HG02759 (cell line): ENCODE measurements around the gene KITLG.
"Not testable (repeated sequence)": the region's sequence is repeated elsewhere in the genome, so short reads cannot be mapped to it uniquely, and the experiment has no call there.

ENCODE experiments used
- ATAC-seq: cut with Tn5 transposase; IDR thresholded peaks from one replicate; pipeline ENCODE4 v1.9.1; 2021; ENCODE audit warnings: mild to moderate bottlenecking, moderate library complexity; ENCODE audit not compliant: unreplicated experiment

KITLG gene

DNA sequence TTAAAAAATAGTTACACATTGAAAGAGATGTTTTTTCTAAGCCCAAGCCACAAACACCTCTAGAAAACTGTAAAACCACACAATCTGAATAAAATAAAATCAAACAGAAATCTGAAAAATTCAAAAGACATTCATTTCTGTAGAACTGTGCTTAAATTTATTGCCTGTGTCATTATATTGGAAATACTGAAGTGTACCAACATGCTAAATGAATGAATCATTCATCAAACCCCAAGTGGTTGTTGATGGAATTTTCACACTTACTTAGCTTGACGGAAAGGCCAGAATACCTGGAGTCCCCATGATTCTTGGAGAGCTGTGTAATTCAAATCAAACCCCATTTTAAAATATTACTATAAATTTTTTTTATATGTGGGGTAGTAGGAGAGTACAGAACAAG is 2.7 kb downstream of the KITLG start:
- no peak for ATAC-seq

DNA sequence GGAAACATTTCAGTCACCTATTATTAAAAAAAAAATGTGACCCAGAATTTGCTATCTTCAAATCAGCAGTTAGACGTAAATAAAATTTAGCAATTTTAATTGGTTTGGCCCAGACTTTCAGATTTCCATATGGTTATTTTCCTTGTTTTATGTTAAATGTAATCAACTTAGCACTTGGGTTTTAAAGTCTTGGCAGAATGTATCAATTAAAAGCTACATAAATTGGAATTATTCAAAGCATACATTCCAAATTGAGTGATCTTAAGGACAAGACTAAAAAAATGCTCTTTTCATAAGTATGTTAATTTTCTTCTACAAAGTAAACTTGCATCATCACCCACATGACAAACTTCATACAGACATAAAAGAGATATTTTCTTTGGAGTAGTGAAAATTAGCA is 3.4 kb downstream of the KITLG start:
- ATAC-seq = no peak

DNA sequence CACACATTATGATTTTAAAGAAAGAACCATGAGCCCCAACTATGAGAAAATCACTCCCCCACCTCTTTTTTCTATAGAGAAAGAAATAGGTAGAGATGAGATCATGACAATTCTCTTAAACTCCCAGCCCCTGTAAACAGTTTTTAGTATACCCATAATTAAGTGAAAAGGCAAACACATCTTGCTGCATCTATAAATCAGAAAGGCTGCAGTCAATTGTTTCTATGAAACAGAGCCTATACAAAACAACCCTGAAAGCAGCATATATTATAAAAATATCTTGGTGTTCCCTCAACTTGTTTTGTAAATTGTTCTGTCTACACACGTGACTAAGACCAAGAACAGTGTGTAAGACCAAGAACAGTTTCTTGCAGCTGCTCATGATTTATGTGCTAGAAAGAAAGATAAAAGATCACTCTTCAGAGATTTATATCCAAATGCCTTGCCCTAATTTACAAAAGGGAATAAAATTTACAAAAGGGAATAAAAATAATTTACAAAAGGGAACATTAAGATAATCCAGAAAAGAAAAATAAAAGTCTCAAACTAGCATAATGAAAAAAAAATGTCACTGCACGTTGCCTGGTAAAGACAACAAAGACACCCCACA is 4.8 kb downstream of the KITLG start:
- no peak for ATAC-seq

DNA sequence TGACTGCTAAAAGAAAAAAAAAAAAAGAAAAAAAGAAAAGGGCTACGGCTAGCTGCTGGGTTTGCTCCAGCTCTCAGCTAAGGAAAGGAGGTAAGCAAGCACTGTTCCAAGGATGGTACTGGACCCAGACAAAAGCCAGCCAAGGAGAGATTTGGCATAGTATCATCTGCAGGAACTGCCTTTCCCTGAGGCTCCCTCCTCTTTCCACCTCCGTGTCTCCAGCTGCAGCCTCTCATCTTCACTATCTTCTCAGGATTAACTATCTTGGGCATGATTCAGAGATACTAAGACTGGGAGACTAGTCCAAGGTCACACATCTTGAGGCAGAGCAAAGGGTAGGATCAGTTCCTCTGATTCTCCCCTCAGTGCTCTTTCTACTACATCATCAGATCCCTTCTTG is 6.0 kb downstream of the KITLG start:
- ATAC-seq = no peak

DNA sequence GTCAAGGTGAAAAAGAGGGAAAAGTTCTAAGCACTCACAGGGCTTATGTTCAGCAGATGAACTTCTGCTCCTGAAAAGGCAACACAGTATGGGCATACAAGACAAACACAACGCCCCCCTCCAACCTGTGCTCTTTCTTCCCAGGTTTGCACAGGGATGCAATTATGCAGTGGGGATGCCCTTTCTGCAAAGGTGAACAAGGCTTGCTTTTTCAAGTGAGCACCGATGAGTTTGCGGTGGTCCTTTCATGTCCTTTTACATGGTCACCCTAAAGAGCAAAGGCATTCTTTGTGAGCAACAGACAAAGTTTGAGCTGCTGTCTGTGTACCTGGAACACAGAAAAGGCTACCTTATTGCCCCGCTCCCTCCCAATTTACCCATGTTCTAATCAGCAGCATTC is 6.7 kb downstream of the KITLG start:
- no peak for ATAC-seq

DNA sequence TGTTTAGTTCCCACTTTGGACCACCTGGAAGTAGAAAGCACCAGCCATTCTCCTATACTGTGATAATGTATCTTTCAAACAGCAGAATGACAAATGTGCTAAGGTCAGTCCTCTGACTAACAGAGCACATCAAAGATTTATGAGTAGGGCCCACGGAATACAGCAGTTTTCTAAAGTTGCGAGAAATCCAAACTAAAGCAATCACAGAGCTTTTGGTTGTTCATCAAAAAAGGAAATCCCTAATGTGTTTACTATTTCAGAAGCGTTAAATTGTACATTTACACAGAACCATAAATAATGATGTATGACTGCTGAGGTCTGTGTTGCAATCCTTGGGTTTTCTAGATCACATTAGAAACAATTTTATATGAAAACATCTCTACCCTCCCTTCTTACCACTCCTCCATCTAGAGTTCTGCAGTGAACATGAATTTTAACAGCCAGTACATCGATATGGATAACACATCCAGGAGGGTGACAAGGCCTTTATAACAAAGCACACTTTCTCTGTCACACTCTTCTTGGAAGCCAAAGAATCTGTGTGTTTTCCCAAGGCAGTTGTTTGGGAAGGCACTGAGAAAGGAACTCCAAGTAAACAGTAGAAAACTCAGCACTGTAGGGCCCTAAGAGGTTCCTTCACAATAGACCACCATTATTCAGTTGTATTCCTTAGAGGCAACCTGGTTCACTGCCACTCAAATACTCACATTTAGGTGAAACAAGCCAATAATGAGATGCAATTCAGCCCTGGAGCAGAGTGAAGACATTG is 7.3 kb downstream of the KITLG start:
- no peak for ATAC-seq

DNA sequence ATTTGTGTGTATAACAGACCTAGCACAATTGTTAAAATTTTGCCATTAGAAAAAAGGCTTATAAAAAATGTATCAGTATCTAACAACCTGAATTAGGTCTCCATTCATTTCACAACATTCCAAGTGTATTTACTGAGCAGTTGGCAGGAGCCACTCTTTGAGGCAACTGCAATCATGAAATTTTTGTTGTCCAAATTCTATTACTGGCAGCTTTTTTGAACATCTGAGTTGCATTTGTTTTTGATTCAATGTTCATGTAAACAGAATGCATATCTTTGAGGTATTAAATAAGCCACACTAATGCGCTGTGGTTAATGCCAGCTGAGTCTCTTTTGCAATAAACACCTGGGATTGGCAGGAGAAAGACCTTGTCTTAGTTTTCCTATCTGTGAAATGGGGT is 8.7 kb downstream of the KITLG start:
- ATAC-seq = no peak

DNA sequence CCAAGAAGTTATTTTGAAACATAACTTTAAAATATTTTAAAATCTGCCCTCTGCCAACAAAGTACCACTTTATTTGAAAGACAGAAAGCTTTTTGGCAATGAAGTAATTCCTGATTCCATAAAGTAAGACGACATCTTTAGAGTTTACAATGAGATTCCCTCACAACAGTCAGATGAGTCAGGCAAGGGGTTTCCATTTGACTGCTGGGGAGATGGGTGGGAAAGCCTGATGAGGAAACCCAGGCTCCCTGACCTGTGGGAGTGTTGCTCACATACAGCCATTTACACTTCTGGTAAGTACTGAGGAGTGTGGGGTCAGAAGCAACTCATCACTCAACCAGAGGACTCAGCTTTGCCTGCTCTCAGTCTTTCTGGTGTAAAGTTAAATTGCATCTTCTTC is 10.2 kb downstream of the KITLG start:
- no peak for ATAC-seq

DNA sequence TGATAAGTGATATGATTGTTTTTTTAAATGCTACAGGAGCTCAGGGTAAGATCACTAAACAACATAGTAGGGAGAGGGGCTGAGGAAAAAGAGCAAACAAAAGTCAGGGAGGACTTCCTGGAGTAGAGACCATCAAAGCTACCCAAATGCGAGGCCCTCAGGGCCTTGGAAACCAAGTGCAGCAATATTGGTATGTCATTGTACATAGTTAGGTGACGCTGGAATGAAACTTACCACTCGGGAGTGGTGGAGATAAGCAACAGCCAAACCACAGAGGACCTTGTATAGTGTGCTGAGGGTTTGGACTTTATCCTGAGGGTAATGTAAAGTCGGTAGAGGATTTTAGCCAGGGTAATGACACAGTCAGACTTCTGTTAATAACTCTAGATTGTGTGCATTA is 13.8 kb downstream of the KITLG start:
- no peak for ATAC-seq

DNA sequence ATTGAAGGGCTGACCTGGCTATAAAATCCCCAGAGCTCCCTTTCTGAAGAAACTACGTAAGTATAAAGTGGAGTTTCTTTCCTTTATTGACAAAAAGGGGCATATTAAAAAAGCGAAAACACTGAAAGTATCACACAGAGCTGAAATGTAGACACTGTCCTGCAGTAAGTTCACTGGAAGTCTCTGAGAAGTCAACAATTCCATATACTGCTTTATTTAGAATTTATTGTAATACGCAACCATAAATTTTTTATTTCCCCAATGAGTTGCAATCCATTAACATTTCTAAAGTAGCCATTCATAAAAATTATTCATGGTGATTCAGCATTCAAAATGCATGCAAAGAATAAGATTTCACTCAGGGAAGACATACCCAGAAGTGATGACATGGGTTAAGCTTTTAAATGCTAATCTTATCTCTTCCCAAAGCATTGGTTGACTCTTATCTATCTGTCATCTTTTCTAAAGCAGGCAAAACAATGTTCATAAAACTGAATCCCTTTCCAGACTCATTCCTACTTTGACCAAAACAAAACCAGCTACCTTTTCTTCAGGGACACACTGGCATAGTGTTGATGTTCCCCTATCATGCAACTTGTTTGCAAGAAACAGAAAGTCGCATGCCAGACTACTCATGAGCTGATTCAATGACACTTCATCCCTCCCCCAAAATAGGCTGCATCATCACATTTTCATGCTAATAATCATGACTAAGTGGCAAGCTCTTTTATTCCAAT is 17.3 kb downstream of the KITLG start:
- ATAC-seq = no peak

DNA sequence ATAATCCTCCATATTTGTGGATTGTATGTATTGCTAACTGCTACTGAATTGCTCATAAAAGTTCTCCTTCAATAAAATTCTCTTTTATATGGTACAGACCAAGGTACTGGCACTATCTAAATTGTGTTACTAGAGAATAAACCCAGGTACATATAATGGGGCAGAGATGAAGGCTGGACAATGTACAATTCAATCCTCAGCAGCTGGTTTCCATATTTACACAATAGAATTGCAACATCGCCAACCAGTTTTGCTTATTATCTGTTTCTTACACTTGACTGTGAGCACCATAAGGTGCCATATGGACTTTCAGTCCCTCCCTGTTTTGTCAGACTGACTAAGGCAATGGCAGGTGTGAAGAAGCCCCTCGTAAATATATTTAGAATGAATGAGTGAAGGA is 18.1 kb downstream of the KITLG start:
- ATAC-seq = no peak

DNA sequence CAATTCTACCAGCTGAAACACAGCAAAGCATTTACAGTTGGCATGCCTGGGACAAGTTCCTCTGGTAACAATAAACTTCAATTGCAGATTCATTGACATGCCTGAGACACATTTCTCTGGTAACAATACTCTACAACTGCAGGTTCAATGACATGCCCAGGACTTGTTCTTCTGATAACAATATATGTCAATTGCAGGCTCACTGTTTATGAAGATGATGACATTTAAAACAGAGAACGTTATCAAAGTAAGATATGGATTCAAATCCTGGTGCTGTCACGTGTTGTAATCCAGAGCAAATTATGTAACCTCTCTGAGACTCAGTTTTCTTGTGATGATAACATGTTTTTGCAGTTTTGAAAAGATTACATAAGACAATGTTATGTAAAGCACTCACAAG is 20.5 kb downstream of the KITLG start:
- ATAC-seq = no peak

DNA sequence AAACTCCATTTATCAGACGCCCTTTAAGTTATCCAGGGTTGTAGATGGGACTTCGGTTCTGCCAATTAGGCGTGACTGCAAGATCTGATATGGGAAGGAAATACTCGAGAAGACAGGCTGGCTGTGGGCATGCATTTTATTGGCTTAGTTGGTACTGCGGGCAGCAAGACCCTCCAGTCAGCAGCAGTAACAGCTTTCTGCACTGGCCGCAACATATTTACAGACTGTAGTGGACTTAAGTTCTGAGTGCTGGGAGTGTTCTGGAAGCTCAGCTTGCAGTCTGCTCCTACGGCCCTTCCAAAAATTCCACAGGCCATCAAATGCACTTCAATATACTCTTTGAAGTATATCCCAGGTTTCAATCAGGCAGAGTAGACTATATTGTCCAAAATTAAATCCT is 21.1 kb downstream of the KITLG start:
- no peak for ATAC-seq

DNA sequence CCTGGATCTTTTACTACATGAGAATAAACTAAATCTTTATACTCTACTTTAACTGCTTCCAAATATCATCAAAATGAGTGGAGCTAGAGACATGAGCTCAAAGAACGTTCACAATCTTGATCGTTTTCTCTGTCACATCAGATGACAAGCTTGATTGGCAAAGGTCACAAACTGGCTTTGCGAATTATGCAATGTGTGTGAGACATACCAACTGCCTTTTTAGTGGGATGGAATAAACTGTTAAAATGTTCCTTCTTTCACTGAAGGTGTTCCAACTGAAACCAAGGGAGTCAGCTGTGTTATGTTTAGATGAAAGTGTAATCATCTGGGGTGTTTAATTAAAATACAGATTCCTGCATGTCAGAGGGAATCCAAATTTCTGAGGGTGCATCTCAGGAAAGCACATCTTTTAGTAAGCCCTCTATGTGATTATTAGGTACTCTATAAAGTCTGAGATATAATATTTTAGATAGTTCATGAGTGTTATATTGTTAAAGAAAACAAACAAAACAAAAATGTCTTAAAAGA is 21.9 kb downstream of the KITLG start:
- ATAC-seq = no peak

DNA sequence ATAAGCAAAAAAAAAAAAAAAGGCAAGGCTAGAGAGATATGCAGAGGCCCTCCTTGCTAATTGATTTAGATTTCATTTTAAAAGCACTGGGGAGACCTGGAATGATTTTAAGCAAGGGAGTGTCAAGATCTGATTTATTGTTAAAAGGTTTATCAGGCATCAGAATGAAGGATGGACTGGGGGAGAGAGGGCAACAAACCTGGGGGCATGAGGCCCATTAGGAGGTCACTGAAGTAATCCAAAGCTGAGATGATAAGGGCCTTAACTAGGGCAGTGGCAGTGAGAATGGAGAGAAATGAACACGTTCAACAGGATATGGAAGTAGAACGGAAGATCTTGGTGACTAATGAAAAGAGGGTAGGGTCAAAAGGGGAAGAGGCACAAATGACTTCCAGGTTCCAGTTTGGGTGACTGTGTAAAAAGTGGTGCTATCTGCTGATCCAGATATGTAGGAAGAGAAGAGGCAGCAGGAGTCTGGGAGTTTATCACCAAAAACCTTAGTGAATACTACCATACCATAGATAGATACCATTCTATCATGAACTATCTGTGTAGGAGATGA is 24.0 kb downstream of the KITLG start:
- ATAC-seq = no peak

DNA sequence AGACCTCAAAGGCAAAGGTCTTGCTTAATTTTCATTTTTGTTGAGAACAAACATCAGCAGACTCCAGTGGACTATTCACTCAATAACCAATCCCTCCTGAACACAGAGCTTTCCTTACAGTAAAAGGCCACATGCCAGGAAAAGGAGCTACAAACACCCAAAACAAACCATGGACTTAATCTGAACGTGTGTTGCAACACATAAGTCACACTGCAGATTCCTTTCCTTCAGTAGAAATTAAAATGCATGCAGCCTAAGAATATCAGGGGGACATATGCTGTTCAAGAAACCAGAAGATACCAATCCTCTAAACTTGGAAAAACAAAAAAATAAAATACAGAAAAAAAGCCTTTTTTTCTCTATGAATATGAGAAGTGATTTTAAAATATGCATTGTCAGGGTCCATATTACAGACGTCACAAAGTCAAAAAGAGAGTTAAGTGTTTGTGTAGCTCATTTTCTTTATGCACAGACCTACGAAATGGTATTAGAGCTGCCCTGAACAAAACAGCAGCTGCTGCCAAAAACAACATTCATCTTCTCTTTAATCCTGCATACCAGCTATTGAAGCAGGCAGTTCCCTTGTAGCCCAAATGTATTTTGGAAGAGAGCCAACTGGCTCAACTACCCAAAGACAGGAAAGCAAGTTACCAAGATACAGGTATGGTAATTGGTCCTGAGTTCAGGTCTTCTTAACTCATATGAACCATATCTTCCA is 26.2 kb downstream of the KITLG start:
- ATAC-seq = no peak

DNA sequence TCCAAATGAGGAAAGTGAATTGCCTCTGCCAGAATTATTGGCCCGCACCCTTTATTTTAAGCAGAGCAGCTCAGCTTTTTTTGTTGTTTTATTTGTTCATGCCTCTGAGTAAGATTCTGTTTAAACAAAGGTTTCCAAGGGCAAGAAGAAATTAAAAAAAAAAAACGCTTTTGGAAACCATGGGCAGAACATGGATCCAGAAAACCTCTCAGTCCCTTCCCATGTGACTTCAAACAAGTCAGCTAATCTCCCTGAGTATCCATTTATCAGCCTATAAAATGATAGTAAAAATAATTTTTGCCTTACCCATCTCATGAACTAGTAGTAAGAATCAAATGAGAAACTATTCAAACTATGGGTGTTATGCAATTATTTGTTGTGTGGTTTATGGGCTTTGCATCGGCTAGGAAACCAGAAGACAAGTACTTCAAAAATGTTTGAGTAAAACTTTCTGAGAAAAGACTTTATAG is 27.6 kb downstream of the KITLG start:
- ATAC-seq = no peak

DNA sequence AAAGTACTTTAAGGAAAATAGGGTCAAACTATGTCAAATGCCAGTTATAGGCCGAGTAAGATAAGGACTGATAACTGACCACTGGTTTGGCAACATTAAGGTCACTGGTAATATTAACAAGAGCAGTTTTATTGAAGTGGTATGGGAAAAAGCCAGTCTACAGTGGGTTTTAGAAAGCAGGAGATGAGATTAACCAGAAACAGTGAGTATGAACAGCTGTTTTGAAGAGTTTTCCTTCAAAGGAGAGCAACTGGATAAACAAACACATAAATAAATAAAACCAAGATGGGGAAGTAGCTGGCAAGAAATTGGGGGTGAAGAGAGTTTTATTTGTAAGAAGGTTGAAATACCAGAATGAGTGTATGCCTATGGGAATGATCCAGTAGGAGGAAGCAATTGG is 30.3 kb downstream of the KITLG start:
- ATAC-seq = no peak

DNA sequence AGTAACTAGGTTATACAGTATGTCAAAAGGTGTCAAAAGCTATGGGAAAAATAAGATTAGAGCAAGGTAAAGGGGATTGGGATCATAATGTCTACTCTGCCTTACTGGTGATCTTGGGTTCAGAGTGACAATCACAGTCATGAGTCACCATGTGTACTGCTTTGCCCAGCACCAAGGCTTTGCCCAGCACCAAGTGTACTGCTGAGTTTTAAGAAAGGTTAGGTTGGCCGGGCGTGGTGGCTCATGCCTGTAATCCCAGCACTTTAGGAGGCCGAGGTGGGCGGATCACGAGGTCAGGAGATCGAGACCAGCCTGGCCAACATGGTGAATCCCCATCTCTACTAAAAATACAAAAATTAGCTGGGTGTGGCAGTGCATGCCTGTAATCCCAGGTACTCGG is 32.3 kb downstream of the KITLG start:
- not testable (repeated sequence) for ATAC-seq

DNA sequence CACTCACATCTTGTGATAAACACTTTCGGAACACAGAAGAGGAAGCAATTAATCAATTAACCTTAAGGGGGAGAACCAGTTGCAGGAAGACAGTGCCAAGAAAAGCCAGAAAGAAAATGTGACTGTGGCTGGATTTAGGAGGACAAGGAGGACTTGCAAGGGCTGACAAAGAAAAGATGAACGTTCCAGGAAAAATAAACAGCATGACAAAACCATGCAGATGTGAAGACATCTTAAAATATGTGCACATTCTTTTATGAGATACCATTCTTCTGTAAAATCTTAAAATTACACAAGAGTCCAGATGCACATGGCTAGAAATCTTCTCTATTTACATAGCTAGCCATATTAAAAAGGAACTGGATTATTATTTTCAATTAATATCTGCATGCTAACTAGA is 33.4 kb downstream of the KITLG start:
- ATAC-seq = no peak

DNA sequence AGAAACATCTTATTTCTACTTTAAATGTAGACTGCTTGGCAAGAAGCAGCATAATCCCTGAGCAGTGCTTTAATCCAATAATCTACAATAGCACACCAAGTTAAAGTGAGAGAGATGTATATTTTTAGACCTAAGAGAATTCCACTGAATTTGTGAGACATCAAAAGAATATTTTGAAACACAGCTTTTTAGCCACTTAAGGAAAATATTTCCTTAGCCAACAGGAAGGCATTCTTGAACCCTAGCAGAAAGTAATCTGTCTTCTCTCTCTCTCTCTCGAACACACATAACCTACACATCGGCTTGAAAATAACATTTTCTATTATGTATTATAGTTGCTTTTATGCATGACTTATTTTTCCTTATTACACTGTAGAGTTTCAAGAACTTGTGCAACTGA is 34.0 kb downstream of the KITLG start:
- ATAC-seq = no peak
